Measurements from ENCODE around the gene RHOBTB1. TPM values are rescaled to one million over a fixed set of nuclear protein-coding genes. Genes with fewer than 3 reads are reported as not detected.
"Not testable (repeated sequence)": the region's sequence is repeated elsewhere in the genome, so short reads cannot be mapped to it uniquely, and the experiment has no call there.

Gene RHOBTB1, protein sequence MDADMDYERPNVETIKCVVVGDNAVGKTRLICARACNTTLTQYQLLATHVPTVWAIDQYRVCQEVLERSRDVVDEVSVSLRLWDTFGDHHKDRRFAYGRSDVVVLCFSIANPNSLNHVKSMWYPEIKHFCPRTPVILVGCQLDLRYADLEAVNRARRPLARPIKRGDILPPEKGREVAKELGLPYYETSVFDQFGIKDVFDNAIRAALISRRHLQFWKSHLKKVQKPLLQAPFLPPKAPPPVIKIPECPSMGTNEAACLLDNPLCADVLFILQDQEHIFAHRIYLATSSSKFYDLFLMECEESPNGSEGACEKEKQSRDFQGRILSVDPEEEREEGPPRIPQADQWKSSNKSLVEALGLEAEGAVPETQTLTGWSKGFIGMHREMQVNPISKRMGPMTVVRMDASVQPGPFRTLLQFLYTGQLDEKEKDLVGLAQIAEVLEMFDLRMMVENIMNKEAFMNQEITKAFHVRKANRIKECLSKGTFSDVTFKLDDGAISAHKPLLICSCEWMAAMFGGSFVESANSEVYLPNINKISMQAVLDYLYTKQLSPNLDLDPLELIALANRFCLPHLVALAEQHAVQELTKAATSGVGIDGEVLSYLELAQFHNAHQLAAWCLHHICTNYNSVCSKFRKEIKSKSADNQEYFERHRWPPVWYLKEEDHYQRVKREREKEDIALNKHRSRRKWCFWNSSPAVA
- 5.5 and 11.0 TPM in 2 replicates for total RNA-seq (2014; rRNA removed; shearing (Covaris generic))

DNA sequence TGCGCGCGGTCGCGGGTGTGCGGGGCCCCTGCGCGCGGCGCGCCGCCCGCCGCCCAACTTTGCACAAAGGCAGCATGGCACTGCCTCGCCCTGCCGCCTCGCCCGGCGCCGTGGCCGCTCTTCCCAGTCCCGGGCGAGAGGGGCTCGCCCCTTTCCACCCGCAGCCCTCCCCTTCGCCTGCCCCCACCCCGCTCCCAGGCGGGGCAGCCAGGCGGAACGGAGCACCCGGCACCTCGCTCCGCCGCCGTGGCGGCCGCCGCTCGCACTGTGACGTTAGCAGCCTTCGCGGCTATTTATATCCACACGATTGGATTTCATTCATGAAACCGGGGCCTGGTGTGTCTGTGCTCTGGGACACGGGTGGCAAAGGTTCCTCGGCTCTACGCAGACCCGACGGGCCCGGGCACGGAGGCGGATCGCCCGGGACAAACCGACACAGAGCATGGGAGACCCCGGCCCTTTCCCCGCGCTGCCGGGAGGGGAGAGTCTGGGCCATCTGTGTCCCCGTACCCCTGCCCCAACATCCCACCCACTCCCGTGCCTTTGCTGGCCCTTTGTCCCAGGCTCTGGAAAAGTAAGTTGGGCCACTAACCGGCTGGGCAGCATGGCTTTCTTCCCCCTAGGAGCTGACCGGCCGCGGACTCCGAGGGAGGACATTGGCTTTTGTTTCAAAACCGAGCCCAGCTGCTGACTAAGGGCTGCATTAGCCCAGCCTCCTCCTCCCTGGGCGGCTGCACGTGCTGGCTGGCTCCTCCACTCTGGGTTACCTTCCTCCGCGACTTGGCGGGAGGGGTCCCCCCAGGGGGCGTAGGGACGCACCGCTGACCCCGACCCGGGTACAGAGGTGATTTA is at the start of gene RHOBTB1:
Gene RHOBTB1 (minus strand): TSS at position 128 of the 852 bp plus-strand sequence. CDS start 32,643 bp downstream, outside the sequence.
- peak; percentile 79 for DNase-seq (ENCODE audit: low read depth)

- no peak for DNase-seq (ENCODE audit: low read depth)
Measured at GRCh38 chr10:60992636-60993035, 48.7 kb upstream of the RHOBTB1 start.

GRCh38 chr10:60990663-60991062 is 46.7 kb upstream of the RHOBTB1 start:
- DNase-seq (ENCODE audit: low read depth): no peak

DNA sequence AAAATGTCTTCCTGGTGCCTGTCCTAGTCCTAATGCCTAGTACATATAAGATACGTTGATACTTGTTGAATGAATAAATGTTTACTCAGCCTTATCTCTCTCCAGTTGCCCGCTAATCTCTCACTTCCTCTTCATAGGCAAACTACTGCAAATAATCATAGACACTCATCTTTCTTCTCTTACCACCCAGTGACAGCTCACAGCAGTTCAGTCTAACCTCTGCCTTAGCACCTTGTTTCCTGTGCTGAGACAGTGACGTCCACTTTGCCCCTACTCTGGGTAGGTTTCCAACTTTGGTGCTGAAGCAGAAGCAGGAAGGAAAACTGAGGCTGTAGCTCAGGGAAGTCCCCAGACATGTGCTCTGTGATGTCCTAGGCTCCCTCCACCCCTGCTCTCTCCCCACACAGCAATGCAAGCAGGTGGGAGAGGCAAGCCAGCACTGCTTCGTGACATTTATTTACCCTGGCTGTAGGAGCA is 45.5 kb upstream of the RHOBTB1 start:
- no peak for DNase-seq (ENCODE audit: low read depth)

GRCh38 chr10:60986791-60987190 is 42.8 kb upstream of the RHOBTB1 start:
- DNase-seq (ENCODE audit: low read depth): no peak

DNA sequence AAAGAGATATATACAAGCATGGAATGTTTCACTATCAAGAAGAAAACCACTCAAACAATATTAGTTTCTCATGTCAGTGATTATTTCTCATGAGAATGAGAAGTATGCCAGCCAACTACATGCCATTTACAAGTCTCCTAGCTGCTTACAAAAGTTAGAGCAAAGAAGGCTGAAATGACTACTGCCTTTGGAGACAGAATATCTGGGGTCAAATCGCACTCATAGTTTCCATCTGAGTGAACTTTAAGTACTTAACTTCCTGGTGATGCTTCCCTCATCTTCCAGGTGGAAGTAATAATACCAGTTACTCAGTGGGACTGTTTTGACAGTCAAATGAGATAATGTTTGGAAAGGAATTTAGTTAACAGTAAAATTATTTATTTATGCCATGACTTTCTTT is 42.0 kb upstream of the RHOBTB1 start:
- DNase-seq (ENCODE audit: low read depth): no peak

- DNase-seq (ENCODE audit: low read depth): no peak
Measured at GRCh38 chr10:60980997-60981396, 37.0 kb upstream of the RHOBTB1 start.

DNA sequence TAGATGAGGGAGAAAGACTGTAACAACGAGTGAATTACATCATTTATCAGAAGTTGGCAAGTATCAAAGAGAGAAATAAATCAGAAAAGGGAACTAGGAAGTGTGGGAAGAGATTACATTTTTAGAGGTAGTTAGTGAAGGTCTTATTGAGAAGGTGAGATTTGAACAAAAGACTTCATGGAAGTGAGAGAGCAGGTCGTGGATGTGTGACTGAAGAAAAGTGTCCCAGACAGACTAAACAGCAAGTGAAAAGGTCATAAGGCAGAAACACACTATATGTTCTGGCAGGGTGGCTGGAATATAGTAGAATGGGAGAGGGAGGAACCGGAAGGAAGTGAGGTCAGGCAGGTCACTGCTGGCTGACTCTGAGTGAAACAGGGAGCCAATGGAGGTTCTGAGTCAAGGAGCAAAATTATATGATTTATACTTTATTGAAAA is 35.7 kb upstream of the RHOBTB1 start:
- DNase-seq (ENCODE audit: low read depth): no peak

DNA sequence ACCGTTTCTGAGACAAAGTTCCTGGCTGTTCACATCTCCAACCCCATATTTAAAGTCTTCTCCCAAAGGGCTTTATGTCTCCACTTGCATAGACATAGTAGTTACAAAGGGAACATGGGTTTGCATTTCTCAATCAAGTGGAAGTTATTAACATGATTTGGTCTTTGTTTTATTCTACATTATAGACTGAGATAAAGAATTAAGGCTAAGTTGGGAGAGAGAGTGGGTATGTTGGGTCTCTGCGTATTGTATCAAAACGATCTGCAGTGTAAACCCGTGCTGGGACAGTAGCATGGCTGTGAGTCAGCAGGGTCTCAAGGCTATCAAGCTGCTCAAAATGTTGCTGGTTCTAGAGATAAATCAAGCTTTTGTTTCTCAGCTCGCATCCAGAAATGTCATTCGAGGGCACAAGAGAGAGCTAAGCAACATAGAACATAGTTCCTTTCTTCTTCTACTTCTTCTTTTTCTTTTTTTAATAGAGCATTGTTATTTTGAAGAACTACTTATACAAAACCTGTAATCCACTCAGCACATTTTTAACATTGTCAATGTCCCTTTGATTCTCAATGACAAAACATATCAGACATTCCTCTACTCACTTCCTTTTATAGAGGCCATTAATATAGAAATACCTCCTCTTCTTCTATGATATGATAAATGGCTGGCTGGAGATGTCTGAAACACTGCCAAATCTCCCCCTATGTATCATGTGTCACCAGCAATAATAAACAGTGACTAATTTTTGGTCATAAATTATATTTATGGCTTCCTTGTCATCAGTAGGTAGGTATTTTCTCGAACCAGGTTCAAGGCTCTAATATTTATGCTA is 34.5 kb upstream of the RHOBTB1 start:
- peak; percentile 73 for DNase-seq (ENCODE audit: low read depth)

- no peak for DNase-seq (ENCODE audit: low read depth)
Measured at GRCh38 chr10:60977161-60978122, 33.5 kb upstream of the RHOBTB1 start.

- no peak for DNase-seq (ENCODE audit: low read depth)
Measured at GRCh38 chr10:60976687-60977086, 32.7 kb upstream of the RHOBTB1 start.

DNA sequence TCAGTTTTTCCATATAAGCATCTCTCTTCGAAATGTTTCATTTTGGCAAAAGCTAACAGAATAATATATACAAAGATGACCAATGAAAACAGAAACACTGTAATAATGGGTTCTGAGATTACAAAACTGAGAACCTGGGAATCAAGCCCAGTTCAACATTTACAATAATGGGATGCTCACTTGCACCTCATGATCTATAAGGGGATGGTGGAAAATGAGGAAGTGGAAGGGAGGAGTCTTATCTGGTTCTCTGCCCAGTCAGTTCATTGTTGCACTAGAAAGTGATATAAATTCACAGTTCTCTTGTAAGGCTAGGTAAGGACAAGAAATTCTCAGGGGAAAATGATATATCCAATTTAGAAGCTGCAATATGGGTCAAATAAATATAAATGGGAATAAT is 31.7 kb upstream of the RHOBTB1 start:
- no peak for DNase-seq (ENCODE audit: low read depth)

- DNase-seq (ENCODE audit: low read depth): peak; percentile 56
Measured at GRCh38 chr10:60974463-60975149, 30.6 kb upstream of the RHOBTB1 start.

- DNase-seq (ENCODE audit: low read depth): no peak
Measured at GRCh38 chr10:60973086-60973485, 29.1 kb upstream of the RHOBTB1 start.

DNA sequence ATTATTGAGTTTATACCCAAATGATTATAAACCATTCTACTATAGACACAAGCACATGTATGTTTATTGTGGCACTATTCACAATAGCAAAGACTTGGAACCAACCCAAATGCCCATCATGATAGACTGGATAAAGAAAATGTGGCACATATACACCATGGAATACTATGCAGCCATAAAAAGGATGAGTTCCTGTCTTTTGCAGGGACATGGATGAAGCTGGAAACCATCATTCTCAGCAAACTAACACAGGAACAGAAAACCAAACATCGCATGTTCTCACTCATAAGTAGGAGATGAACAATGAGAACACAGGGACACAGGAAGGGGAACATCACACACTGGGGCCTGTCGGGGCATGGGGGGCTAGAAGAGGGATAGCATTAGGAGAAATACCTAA is 28.2 kb upstream of the RHOBTB1 start:
- DNase-seq (ENCODE audit: low read depth): not testable (repeated sequence)

DNA sequence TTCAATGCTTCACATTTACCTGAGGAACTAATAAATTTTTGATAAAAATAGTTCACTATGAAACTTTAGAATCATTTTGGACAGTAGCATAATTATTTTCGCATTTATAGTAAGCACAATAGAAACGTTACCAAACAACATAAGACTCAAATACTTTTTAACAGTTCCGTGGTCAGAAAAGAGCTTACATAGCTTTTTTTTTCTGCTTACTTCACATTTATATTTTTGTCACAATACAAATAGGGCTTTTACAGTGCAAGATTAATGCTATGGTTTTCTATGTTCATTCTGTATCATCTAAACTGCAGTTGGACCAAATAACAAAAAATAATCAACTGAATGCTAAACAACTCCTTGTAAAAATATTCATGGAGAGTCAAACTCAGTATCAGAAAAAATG is 26.5 kb upstream of the RHOBTB1 start:
- no peak for DNase-seq (ENCODE audit: low read depth)

DNA sequence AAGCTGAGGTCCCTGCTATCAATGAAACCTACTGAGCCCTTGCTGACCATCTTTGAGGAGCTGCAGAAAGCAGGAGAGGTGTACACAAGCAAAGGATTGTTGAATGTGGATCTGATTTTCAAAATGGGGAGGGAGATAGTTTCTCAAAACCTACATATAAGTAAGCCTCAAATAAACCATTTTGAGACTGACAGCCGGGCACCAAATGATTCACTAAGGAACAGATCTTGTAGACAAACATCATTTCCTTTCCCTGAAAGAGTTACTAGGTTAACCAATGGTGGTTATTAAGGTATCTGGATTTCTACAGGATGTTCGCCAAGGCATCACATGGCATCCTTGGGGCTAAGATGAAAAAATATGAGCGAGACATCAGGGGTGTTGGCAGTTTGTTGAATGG is 24.5 kb upstream of the RHOBTB1 start:
- no peak for DNase-seq (ENCODE audit: low read depth)

DNA sequence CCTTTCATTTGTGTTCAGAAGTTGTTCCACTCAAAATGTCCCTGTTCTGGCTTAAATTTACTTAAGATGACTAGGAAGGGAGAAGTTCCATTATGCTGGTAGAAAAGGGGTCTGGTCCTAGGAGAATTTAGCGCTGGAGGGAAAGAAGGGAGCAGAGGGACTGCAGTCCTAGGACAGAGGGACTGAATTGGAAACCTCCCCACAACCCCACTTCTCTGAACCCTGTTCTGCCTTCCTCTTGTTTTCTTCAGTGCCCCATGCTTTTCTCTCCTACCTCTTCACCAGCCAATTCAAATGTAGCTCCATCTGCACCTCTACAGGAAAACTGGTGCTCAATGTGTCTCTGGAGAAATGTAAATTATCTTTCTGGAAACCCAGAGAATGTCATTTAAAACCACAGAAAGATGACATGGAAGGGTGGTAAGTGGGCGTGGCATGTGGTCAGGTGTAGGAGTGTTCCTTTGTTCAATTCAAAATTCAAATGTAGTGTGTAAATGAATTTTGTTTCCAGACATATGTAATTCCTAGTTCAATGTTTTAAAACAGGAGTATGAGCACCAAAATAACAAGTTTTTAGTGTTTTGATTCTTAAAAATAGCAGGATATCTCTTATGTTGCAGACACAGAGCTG is 24.0 kb upstream of the RHOBTB1 start:
- no peak for DNase-seq (ENCODE audit: low read depth)

DNA sequence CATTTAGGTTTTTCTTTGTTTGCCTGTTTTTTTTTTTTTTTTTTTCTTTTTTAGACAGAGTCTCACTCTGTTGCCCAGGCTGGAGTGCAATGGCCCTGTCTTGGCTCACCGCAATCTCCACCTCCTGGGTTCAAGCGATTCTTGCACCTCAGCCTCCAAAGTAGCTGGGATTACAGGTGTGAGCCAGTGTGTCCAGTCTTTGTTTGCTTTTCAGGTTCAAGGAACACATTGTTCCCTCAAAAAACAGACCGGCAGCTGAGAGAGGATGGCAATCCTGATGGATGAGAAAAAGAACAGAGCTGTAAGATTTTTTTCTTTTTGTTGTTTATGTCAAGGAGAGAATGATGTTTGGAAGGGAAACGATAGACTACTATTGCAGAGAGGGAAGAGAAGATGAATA is 23.3 kb upstream of the RHOBTB1 start:
- DNase-seq (ENCODE audit: low read depth): no peak

Measured in M059J (cell line).